Forelimb muscle (tissue), 1 donor: ENCODE results near the gene ANKLE1. TPM values are rescaled to one million over a fixed set of nuclear protein-coding genes. Genes with fewer than 3 reads are reported as not detected.
"Not testable (repeated sequence)": the region's sequence is repeated elsewhere in the genome, so short reads cannot be mapped to it uniquely, and the experiment has no call there.

ENCODE experiments used
- DNase-seq: peaks from one replicate; pipeline ENCODE4 v3.0.0-alpha.2; 2013; ENCODE audit warnings: low read depth
- polyA plus RNA-seq: library from polyadenylated mRNA; unstranded; fragments of 120-200 nt; gene quantifications from one replicate; pipeline ENCODE4 v1.2.1, GENCODE V29; 2013; ENCODE audit not compliant: insufficient read length

The ANKLE1 gene
- polyA plus RNA-seq, 1 donor: 1.8 TPM

- DNase-seq: no peak
Measured at GRCh38 chr19:17283504-17283996, 1.8 kb downstream of the ANKLE1 start.

- no peak for DNase-seq
Measured at GRCh38 chr19:17285415-17286135, 3.9 kb downstream of the ANKLE1 start.

GRCh38 chr19:17286263-17286662 lies 4.6 kb downstream of the ANKLE1 start:
- no peak for DNase-seq

GRCh38 chr19:17286752-17287151 lies 5.1 kb downstream of the ANKLE1 start:
- no peak for DNase-seq

- no peak for DNase-seq
Measured at GRCh38 chr19:17289489-17289888, 7.8 kb downstream of the ANKLE1 start.

- DNase-seq: peak; percentile 60
Measured at GRCh38 chr19:17292301-17293074, 10.8 kb downstream of the ANKLE1 start.

- DNase-seq: no peak
Measured at GRCh38 chr19:17293605-17294004, 11.9 kb downstream of the ANKLE1 start.

- DNase-seq: no peak
Measured at GRCh38 chr19:17294051-17294891, 12.6 kb downstream of the ANKLE1 start.

- DNase-seq: not testable (repeated sequence)
Measured at GRCh38 chr19:17295551-17295950, 13.8 kb downstream of the ANKLE1 start.

- DNase-seq: no peak
Measured at GRCh38 chr19:17296273-17296672, 14.6 kb downstream of the ANKLE1 start.

GRCh38 chr19:17296976-17297375 lies 15.3 kb downstream of the ANKLE1 start:
- no peak for DNase-seq

- DNase-seq: no peak
Measured at GRCh38 chr19:17300992-17301619, 19.4 kb downstream of the ANKLE1 start.

GRCh38 chr19:17302391-17303166 lies 20.9 kb downstream of the ANKLE1 start:
- DNase-seq: no peak

GRCh38 chr19:17303167-17303939 lies 21.7 kb downstream of the ANKLE1 start, which contains the start of gene ABHD8:
ABHD8 (minus strand) TSS chr19:17303425; CDS start chr19:17301616, 1,809 bp downstream.
- DNase-seq: peak; percentile 88

- no peak for DNase-seq
Measured at GRCh38 chr19:17303940-17304267, 22.2 kb downstream of the ANKLE1 start.

GRCh38 chr19:17304386-17305215 lies 22.9 kb downstream of the ANKLE1 start:
- no peak for DNase-seq

- no peak for DNase-seq
Measured at GRCh38 chr19:17305216-17305516, 23.5 kb downstream of the ANKLE1 start.

GRCh38 chr19:17305517-17306284 lies 24.0 kb downstream of the ANKLE1 start, which contains the start of gene MRPL34:
MRPL34 (plus strand) TSS chr19:17305872; CDS start chr19:17305893, 21 bp downstream.
- peak; percentile 78 for DNase-seq
